Effector memory CD8-positive, alpha-beta T cell (primary cell): ENCODE measurements around the gene PITX1.
A peak's percentile ranks its signal among the peaks of the same experiment; 100 is the strongest.
"Not testable (repeated sequence)": the region's sequence is repeated elsewhere in the genome, so short reads cannot be mapped to it uniquely, and the experiment has no call there.

ENCODE experiments used
- ATAC-seq: fragments of 150-1000 bp; cut with Tn5 transposase; replicated peaks from 2 replicates; pipeline ENCODE4 v1.10.0; 2021; ENCODE audit warnings: mild to moderate bottlenecking, moderate library complexity
- DNase-seq, 3 experiments: peaks; one replicate each; pipeline ENCODE4 v3.0.0; 2021
- H3K27ac Mint-ChIP-seq, 2 donors: one replicate each; pipeline ENCODE4 v1.8.0; 2022; ENCODE audit warnings: mild to moderate bottlenecking in 2 of 2, mixed read lengths in 2 of 2, moderate library complexity in 2 of 2
- H3K27me3 Mint-ChIP-seq, 2 donors: one replicate each; pipeline ENCODE4 v1.8.0; 2022; ENCODE audit warnings: mixed read lengths in 2 of 2
- H3K36me3 Mint-ChIP-seq: one replicate; pipeline ENCODE4 v1.8.0; 2022; ENCODE audit warnings: mild to moderate bottlenecking, moderate library complexity, mixed read lengths; ENCODE audit not compliant: insufficient read depth
- H3K4me1 Mint-ChIP-seq, 2 donors: one replicate each; pipeline ENCODE4 v1.8.0; 2022; ENCODE audit warnings: low read depth in 2 of 2, mixed read lengths in 2 of 2
- H3K4me3 Mint-ChIP-seq, 2 donors: one replicate each; pipeline ENCODE4 v1.8.0; 2022; ENCODE audit warnings: mild to moderate bottlenecking in 2 of 2, mixed read lengths in 2 of 2, moderate library complexity in 2 of 2
- H3K9me3 Mint-ChIP-seq, 2 donors: one replicate each; pipeline ENCODE4 v1.8.0; 2022; ENCODE audit warnings: mixed read lengths in 2 of 2
- total RNA-seq, 9 experiments: gene quantifications; one replicate each; lab custom pipeline; 2026; lab: John Stamatoyannopoulos, UW

Gene PITX1
- 0 to 1.0 (median 0) reads per million in 9 experiments for total RNA-seq

DNA sequence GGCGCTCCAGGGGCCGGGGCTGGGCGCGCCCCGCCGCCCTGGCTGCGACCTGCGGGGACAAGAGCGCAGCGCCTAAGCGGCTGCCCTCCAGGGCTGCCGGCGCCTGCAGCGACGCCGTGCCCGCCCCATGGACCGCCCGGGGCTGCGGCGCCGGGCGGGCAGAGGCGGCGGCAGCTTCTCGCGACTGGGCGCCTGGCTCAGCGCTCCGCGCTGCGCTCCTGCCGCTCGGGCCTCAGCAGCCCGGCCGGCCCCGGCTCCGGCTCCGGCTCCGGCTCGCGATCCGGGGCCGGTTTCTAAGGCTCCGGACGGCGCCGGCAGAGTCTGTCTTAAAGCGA lies at the start of gene PITX1:
Gene PITX1, minus strand, starts transcription at position 328 of the 335 bp plus-strand sequence. CDS start 347 bp downstream, outside the sequence.
- Mint-ChIP-seq H3K27ac (no peak within 1 kb of the TSS), H3K4me1 (peaks cover 12 to 24% of the 10 kb centered on the region in 2 donors), H3K4me3 (peak within 1 kb of the TSS; percentile 73 to 77), H3K36me3 (no peaks in the 10 kb centered on the region), H3K9me3 (no peaks in the 10 kb centered on the region), H3K27me3 (peaks cover 81 to 95% of the 10 kb centered on the region in 2 donors)
- ATAC-seq, result no peak
- no peak for DNase-seq

DNA sequence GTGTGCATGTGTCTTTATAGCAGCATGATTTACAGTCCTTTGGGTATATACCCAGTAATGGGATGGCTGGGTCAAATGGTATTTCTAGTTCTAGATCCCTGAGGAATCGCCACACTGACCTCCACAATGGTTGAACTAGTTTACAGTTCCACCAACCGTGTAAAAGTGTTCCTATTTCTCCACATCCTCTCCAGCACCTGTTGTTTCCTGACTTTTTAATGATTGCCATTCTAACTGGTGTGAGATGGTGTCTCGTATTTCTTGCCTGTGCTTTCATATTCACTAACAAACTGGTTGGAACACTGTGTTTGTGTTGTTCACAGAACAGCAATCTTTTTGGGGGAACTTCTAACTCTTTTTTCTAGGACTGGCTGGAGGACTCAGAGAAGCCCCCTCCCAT lies 49.3 kb upstream of the PITX1 start:
- H3K4me1 Mint-ChIP-seq, ATAC-seq, H3K36me3 Mint-ChIP-seq, H3K9me3 Mint-ChIP-seq, DNase-seq, H3K4me3 Mint-ChIP-seq, H3K27ac Mint-ChIP-seq: not testable (repeated sequence)
- peaks cover 30 to 71% of the 10 kb centered on the region in 2 donors for H3K27me3 Mint-ChIP-seq

DNA sequence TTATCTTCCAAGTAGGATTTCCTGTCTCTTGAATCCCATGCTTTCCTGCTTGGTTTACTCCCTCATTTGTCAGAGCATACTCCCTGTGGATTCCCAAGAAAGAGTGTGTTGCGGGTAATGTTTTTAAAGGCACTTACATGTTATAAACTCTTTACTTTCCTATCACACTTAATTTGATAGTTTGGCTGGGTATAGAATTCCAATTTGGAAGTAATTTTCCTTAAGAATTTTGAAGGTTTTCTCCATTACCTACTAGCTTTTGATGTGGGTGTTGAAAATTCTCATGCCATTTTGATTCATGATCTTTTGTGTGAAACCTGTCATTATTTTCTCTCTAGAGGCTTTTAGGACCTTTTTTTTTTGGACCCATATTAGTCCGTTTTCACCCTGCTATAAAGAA lies 47.2 kb upstream of the PITX1 start:
- Mint-ChIP-seq H3K27ac (no peak overlapping the region), H3K36me3 (no peaks in the 10 kb centered on the region), H3K4me1 (no peaks in the 10 kb centered on the region), H3K9me3 (no peaks in the 10 kb centered on the region), H3K4me3 (no peak overlapping the region), H3K27me3 (peaks cover 19 to 53% of the 10 kb centered on the region in 2 donors)
- ATAC-seq (no peak), DNase-seq (no peak)

DNA sequence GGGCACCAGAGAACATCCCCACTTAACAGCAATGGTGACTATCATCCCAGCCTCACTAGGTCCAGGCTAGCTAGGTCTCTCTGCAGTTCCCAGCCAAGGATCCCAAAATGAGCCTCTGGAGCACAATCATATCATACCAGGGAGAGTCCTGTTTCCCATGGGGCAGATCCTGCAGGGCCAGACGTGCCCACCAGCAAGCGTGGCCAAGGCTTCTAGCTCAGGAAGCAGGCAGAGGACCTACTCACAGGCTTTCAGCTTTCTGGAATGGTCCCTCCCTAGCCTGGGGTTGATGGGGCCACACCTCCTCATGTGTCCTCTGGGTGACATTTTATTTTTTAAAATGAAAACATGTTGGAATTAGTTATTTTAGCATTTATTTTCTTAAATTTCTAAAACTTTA lies 45.7 kb upstream of the PITX1 start:
- Mint-ChIP-seq H3K36me3 (no peaks in the 10 kb centered on the region), H3K4me1 (no peaks in the 10 kb centered on the region), H3K4me3 (no peak overlapping the region), H3K9me3 (no peaks in the 10 kb centered on the region), H3K27ac (no peak overlapping the region), H3K27me3 (peaks cover 16 to 52% of the 10 kb centered on the region in 2 donors)
- DNase-seq (no peak), ATAC-seq (no peak)

DNA sequence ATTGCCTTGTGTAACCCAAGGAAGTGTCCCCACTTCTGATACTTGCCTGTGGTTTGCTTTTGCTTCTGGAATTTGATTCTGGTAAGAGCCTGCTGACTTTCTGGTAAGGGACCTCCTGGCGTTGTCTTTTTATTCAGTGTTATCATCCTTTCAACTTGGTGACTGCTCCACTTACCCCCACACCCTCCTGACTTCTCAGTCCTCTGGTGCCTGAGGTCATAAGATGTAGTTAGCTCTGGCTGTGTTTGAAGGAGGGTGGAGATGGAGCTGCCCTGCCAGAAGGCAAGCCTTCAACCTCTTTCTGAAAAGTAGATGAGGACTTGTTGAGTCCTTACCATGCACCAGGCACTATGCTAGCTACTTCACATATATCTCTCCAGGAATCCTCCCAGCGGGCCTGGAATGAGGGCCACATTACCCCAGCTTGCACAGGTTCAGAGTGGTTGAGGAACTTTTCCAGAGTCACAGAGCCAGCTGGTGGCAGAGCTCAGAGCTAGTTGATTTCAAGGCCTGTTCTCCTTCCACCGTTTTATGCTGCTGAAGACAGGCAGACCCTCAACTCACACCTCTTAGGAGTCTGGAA lies 45.2 kb upstream of the PITX1 start:
- no peaks in the 10 kb centered on the region for H3K36me3 Mint-ChIP-seq
- H3K27me3 Mint-ChIP-seq, result peaks cover 14 to 51% of the 10 kb centered on the region in 2 donors
- DNase-seq (no peak), ATAC-seq (no peak)
- no peak overlapping the region for H3K4me3 Mint-ChIP-seq
- H3K27ac Mint-ChIP-seq, result no peak overlapping the region
- no peaks in the 10 kb centered on the region for H3K9me3 Mint-ChIP-seq
- no peaks in the 10 kb centered on the region for H3K4me1 Mint-ChIP-seq

DNA sequence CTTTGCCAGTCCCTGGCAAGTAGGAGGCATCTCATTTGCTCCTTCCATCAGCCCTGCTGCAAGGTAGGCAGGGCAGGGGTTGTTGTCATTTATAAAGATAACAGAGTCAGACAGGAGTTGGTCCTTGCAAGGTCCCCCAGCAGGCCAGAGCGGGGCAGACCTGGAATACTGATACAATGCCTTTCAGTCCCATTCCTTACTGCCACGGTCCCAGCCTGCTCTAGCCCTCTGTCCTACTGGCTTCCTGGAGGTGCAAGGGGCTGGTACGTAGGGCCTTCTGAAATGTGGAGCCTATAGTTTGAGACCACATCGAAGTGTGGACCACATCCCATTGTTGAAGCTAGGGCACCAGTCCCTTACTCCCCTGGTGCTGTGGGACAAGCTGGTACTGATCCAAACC lies 42.8 kb upstream of the PITX1 start:
- H3K27ac Mint-ChIP-seq, result no peak overlapping the region
- DNase-seq (no peak), ATAC-seq (no peak)
- no peak overlapping the region for H3K4me3 Mint-ChIP-seq
- no peaks in the 10 kb centered on the region for H3K36me3 Mint-ChIP-seq
- H3K4me1 Mint-ChIP-seq, result no peaks in the 10 kb centered on the region
- H3K9me3 Mint-ChIP-seq, result no peaks in the 10 kb centered on the region
- H3K27me3 Mint-ChIP-seq, result peaks cover 10 to 69% of the 10 kb centered on the region in 2 donors

DNA sequence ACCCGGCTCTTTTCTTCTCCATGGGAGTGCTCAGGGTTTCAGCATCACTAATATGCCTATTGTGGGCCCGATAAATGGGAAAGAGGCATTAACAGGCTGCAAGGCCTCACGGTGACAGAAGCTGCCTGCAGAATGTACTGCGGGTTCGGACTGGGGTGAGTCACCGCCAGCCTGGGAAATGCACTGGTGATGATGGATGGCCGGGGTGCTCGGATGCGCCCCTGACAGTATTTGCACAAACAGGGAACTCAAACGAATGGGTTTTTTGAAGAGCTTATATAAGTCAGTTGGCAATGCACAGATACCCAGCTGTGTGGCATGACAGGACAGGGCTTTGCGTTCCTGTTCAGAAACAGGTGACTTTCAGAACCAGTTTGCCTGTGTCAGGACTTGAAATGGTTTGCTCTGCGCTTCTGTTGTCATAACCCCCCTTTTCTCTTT lies 42.0 kb upstream of the PITX1 start:
- Mint-ChIP-seq H3K27me3 (peaks cover 3 to 66% of the 10 kb centered on the region in 2 donors), H3K4me3 (no peak overlapping the region), H3K36me3 (no peaks in the 10 kb centered on the region), H3K9me3 (no peaks in the 10 kb centered on the region), H3K4me1 (no peaks in the 10 kb centered on the region), H3K27ac (no peak overlapping the region)
- DNase-seq (no peak), ATAC-seq (no peak)

DNA sequence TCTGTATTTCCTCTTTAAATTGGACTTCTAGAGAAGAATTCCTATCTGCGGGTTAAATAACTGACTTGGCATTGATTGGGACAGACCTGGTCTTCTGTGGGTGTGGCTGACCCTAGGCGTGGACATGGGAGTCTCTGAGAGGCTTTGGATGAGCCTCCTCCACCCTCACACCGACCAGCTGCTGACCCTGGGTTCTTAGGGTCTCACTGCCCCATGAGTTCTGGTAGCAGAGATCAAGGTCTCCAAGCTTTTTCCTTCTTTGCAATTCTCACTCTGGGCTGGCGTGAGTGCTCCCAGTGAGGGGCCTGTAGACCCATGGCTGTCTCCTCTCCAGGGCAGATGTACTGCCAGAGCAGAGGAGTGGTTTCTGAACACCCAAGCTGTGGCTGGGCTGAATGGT lies 41.6 kb upstream of the PITX1 start:
- Mint-ChIP-seq H3K27me3 (peaks cover 0 to 61% of the 10 kb centered on the region in 2 donors), H3K4me1 (no peaks in the 10 kb centered on the region), H3K9me3 (no peaks in the 10 kb centered on the region), H3K36me3 (no peaks in the 10 kb centered on the region), H3K4me3 (no peak overlapping the region), H3K27ac (no peak overlapping the region)
- DNase-seq, result no peak
- ATAC-seq, result no peak

DNA sequence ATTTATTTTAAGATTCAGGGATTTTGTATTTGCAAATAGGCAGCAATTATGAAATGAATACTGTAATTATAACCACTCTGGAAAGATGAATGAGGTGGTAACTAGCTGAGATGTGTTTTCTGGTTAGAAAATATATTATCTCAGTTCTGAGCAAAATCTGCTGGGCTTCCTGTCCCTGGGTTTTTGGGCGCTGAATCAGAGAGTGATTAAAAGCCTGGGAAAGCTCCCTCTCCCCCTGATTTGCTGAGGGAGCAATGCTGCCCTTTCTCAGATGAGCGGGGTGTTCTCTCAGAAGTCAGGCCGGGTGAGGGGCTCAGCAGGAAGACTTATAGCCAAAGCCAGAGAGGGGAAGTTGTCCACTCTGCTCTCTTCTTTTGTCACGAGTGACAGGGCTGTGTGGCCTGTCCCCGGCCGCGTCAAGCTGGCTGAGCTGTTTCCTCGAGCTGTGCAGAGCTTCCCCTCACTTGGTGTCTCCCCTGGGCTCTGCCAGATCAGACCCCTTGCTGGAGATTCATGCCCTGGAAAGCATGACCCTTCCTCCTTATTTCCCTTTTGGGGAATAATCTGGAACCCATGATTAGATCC lies 39.8 kb upstream of the PITX1 start:
- H3K4me3 Mint-ChIP-seq, result no peak overlapping the region
- DNase-seq, result no peak

DNA sequence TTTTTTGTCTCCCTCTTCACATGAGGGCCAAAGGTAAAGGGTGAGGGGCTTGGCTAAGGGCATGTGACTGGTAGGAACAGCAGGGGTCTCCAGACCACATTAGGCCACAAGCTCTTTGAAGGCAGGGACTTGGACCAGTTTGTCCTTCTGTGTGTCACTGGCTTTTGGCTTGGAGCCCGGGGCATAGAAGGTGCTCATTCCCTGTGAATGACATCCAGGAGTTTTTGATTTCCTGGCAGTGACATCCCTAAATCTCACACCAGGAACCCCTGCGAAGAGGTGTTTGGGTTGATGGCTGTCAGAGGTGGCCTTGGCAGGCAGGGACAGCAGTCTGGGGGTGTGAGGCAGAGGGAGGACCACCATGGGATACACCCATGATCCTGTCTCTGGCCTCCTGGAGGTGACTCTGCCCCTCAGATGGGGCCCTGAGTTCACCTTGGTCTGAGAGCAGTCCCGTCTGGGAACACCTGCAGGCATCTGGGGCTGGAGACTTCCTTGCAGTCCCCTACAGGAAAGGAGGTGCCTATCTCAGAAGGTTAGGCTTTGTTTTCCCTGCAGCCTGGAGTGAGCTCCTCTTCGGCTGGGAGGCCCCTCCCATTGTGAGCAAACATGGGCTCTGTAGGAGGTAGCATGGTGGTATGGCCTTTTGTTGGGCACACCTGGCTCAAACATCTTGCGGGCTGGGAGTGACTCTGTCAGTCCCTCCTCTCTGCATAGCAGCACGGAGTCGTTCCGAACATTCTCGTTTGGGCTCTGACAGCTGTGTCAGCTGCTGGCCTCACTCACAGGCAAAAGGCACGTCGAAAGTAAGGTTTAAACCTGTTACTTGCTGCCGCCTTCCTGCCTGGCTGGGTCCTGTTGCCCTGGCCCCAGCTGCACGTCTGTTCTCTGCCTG lies 38.6 kb upstream of the PITX1 start:
- Mint-ChIP-seq H3K27me3 (peaks cover 0 to 57% of the 10 kb centered on the region in 2 donors), H3K4me3 (no peak overlapping the region), H3K36me3 (no peaks in the 10 kb centered on the region), H3K9me3 (no peaks in the 10 kb centered on the region), H3K4me1 (no peaks in the 10 kb centered on the region), H3K27ac (no peak overlapping the region)
- ATAC-seq (no peak), DNase-seq (no peak)

More for the DNA sequence above, 39.8 kb upstream of the PITX1 start:
- no peaks in the 10 kb centered on the region for H3K9me3 Mint-ChIP-seq
- ATAC-seq, result no peak
- H3K27ac Mint-ChIP-seq, result no peak overlapping the region
- H3K4me1 Mint-ChIP-seq, result no peaks in the 10 kb centered on the region
- peaks cover 0 to 56% of the 10 kb centered on the region in 2 donors for H3K27me3 Mint-ChIP-seq
- no peaks in the 10 kb centered on the region for H3K36me3 Mint-ChIP-seq

DNA sequence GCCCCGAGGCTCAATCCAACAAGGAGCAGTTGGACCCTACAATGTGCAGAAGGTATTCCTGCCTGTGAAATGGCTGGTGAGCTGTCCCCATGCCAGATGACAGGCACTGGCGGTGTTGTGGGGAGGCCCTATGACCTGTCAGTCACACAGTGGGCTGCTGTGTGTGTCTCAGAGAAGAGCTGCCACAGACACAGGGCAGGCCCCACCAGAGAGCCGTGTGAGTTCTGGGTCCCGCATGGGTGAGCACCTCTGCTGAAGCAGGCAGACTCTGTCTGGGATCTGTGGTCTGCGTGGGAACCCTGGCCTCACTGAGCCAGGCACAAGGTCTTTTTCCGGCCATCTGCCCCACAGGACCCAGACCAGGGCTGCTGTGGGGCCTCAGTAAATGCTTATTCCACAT lies 37.3 kb upstream of the PITX1 start:
- Mint-ChIP-seq H3K4me3 (no peak overlapping the region), H3K9me3 (no peaks in the 10 kb centered on the region), H3K27me3 (peaks cover 0 to 69% of the 10 kb centered on the region in 2 donors), H3K36me3 (no peaks in the 10 kb centered on the region), H3K27ac (no peak overlapping the region), H3K4me1 (no peaks in the 10 kb centered on the region)
- DNase-seq (no peak), ATAC-seq (no peak)

DNA sequence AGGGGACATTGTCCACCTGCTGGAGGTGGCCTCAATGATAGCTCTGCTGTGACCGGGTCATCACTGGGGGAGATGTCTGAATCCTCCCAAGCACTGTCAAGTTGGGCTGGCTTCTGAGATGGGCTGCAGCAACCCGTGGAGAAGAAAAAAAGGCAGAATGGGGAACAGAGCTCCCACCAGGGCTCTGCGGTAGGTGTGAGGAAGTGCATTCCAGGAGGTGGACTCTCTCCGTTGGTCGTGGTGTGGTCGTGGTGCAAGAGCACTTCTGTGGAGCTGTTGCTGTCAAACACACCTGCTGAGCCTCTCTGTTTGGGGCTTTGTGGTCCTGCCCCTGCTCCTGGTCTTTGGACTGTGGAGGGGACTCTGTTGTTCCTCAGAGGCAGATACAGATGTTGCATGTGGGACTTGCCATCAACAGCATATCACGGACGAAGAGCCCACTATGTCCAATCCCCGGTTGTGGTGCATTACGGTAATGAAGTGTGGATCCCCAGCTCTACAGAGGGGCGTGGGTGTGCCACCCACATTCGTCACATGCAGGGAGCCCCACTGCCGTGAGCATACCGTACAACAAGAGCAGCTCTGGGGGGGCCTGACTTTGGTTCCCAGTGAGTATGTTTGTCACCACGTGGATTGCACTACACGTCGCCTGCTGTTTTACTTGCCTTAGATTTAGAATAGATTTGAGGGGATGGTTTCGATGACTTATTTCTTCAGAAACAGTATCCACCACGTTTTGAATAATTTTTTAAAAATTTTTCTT lies 36.0 kb upstream of the PITX1 start:
- Mint-ChIP-seq H3K36me3 (no peaks in the 10 kb centered on the region), H3K27ac (no peak overlapping the region), H3K27me3 (peaks cover 5 to 73% of the 10 kb centered on the region in 2 donors), H3K4me1 (no peaks in the 10 kb centered on the region), H3K4me3 (no peak overlapping the region), H3K9me3 (no peaks in the 10 kb centered on the region)
- DNase-seq (no peak), ATAC-seq (no peak)

DNA sequence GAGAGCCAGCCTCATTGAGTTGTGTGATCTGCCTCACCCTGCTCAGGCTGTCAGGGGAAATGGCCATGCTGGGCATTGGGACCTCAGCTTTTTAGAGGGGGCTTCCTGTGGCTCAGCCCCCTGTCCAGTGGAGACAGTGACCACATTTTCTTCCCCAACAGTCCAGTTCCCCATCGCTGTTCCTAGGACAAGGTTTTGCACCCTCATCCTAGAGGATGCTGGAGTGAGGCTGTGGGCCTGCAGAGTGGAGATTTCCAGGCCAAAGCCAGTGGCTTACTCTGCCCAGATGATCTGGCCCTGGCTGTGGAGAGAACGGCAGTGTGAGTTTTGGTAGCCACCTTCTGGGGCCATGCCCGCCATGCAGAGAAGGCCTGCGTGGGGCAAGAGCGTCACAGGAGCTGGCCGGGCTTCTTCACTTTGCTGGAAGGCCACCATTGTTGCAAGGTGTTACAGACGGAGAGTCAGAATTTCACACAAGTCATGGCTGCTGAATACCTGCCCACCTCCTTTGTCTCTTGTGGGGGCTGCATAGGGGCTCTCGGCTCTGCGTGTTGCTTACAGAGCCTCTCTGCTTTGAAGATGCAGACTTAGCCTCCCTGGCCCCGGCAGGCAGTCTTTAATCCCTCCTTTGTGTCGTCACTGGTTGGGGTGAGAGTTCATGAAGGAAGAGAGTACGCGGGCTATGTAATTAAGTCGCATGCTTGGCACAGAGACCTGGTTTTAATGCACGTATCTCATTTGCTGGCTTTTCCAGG lies 35.2 kb upstream of the PITX1 start:
- ATAC-seq, result no peak
- Mint-ChIP-seq H3K4me3 (no peak overlapping the region), H3K27me3 (peaks cover 10 to 77% of the 10 kb centered on the region in 2 donors), H3K36me3 (no peaks in the 10 kb centered on the region), H3K9me3 (no peaks in the 10 kb centered on the region), H3K27ac (no peak overlapping the region), H3K4me1 (no peaks in the 10 kb centered on the region)
- DNase-seq, result no peak
